Measurements from ENCODE around the gene CBX2.

The CBX2 gene

DNA sequence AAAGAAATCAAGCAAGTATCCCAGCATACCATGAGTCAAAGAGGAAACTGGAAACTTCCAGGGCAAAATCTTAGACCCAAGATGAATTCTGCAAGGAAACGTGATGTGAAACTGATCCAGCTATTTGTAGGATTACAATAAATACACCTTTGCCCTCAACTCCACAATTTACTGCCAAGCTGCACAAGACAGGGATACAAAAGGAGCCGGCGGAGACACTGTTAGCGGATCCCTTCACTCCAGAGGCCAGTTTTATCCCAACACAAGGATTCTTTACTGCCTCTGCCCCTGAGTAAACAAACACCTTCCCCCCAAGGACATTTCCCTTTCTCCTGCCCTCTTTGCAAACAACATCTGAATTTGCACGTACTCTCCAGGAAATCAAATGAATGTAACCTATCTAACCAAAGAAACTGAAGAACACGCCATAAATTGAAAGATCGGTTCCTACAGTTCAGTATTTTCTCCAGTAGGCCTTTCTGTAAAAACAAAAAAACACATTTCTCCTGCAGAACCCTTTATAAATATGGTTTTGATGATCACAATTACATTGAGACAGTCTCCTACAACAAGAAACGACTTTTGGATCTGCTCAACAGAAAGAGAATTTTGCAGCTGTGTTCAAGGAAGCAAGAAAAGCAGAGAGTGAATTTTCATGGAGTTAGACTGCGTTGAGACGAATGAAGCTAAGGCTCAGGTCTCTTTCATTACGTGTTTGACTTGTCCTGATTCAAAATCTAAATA is 1.4 kb upstream of the CBX2 start:
- Histone ChIP-seq H3K4me2 (ENCODE audit: low read depth, low read length, poor library complexity, severe bottlenecking) (no peak overlapping the region), H3F3A (ENCODE audit: insufficient read depth) (peaks cover 6% of the 10 kb centered on the region), H3K27me3 (ENCODE audit: low read length) (no peaks in the 10 kb centered on the region), H3K9me3 (ENCODE audit: insufficient read depth, low read length) (no peaks in the 10 kb centered on the region), H3K79me2 (ENCODE audit: insufficient read depth, low read length) (peaks cover 9% of the 10 kb centered on the region; the same call in 1 of the 2 replicates), H2AFZ (ENCODE audit: low read depth, low read length, severe bottlenecking) (no peak overlapping the region), H3K4me3 (ENCODE audit: insufficient read depth, low read length, poor library complexity, severe bottlenecking) (no peak overlapping the region), H3K9ac (ENCODE audit: low read length) (no peak overlapping the region), H3K36me3 (ENCODE audit: low read length) (no peaks in the 10 kb centered on the region), H3K9me2 (replicated peaks; ENCODE audit: insufficient read depth, low read length) (no peaks in the 10 kb centered on the region), H3K27ac (ENCODE audit: low read depth, low read length) (no peak overlapping the region), H4K20me1 (ENCODE audit: low read depth, low read length) (no peaks in the 10 kb centered on the region)
- TF ChIP-seq, protein P1, sequence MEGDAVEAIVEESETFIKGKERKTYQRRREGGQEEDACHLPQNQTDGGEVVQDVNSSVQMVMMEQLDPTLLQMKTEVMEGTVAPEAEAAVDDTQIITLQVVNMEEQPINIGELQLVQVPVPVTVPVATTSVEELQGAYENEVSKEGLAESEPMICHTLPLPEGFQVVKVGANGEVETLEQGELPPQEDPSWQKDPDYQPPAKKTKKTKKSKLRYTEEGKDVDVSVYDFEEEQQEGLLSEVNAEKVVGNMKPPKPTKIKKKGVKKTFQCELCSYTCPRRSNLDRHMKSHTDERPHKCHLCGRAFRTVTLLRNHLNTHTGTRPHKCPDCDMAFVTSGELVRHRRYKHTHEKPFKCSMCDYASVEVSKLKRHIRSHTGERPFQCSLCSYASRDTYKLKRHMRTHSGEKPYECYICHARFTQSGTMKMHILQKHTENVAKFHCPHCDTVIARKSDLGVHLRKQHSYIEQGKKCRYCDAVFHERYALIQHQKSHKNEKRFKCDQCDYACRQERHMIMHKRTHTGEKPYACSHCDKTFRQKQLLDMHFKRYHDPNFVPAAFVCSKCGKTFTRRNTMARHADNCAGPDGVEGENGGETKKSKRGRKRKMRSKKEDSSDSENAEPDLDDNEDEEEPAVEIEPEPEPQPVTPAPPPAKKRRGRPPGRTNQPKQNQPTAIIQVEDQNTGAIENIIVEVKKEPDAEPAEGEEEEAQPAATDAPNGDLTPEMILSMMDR (IDR thresholded peaks at IDR 0.05; ENCODE audit: insufficient read depth, low read length, poor library complexity, severe bottlenecking), result no peak
- TF ChIP-seq EZH2phosphoT487 (conservative IDR thresholded peaks at IDR 0.05; ENCODE audit: low read length), result no peak

DNA sequence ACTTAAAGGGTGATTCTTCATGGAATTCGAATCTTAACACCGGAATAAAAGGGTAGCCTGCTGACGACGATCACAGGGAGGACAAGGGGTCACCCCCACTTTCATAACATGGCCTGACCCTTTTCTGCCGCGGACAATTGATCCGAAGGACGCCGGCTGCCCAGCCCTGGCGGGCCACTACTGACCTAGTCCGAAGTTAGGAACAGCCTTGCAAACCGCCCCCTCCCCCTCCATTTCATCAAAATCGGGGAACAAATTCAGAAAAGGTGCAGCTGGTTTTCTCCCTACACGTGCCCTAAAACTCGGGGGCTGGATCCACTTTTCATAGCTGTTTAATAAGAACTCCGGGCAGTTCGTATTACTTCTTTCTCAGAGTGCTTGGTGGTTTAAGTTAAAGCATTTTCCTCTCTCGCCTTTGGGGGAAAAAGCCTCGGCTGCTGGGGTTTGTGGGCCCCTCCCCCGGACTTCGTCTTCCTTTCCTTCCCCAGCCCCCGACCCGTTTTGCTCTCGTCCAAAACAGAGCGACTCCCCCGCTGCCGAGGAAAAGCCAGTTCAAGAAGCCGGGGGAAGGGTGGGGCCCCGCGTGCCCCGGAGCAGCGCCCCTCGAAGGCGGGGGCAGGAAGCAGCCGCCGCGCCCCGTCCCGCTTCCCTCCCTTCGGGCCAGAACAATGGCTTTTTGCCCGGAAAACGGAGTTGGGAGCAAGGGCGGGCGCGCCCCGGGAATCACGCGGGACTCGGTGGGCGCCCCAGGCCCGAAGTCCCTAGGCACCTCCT is 641 bp upstream of the CBX2 start:
- TF ChIP-seq EZH2phosphoT487 (conservative IDR thresholded peaks at IDR 0.05; ENCODE audit: low read length), result no peak
- TF ChIP-seq, protein P1 (IDR thresholded peaks at IDR 0.05; ENCODE audit: insufficient read depth, low read length, poor library complexity, severe bottlenecking), result peak; percentile 26

DNA sequence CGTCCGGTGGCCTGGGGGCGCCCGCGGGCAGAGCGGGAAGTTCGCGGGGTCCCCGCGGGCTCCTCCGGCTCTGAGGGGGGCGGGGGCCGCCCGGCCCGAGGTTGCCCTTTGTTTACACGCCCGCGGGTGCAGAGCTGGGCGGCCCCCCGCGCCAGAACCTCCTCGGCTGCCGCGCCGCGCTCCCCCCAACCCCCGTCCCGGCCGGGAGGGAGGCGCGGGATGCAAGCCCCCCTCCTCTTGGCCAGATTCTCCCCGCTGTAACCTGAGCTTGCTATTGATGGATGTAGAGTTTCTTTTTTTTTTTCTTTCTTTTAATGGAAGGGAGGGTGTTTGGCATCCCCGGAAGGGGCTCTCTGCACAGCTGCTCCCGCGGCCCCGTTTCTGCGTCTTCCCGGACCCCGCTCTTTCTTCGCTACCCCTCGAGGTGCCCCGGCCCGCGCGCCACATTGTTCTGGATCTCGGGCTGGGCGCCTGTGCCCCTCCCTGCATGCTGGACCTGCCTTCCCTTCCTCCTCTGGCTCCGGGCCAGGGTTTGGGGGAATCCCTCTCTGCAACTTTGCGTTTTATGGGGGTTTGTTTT is 646 bp downstream of the CBX2 start:
- Histone ChIP-seq H3K9me3 (ENCODE audit: insufficient read depth, low read length) (no peaks in the 10 kb centered on the region), H3K79me2 (ENCODE audit: insufficient read depth, low read length) (peaks cover 9% of the 10 kb centered on the region; the same call in 1 of the 2 replicates), H2AFZ (ENCODE audit: low read depth, low read length, severe bottlenecking) (peak overlapping the region; percentile 86)

More for the DNA sequence above, 641 bp upstream of the CBX2 start:
- Histone ChIP-seq H3K79me2 (ENCODE audit: insufficient read depth, low read length) (peaks cover 9% of the 10 kb centered on the region; the same call in 1 of the 2 replicates), H4K20me1 (ENCODE audit: low read depth, low read length) (no peaks in the 10 kb centered on the region), H3F3A (ENCODE audit: insufficient read depth) (peaks cover 6% of the 10 kb centered on the region), H3K27me3 (ENCODE audit: low read length) (no peaks in the 10 kb centered on the region), H3K9me3 (ENCODE audit: insufficient read depth, low read length) (no peaks in the 10 kb centered on the region), H2AFZ (ENCODE audit: low read depth, low read length, severe bottlenecking) (peak overlapping the region; percentile 98), H3K36me3 (ENCODE audit: low read length) (no peaks in the 10 kb centered on the region), H3K27ac (ENCODE audit: low read depth, low read length) (no peak overlapping the region), H3K4me3 (ENCODE audit: insufficient read depth, low read length, poor library complexity, severe bottlenecking) (peak overlapping the region; percentile 68), H3K9me2 (replicated peaks; ENCODE audit: insufficient read depth, low read length) (no peaks in the 10 kb centered on the region), H3K4me2 (ENCODE audit: low read depth, low read length, poor library complexity, severe bottlenecking) (peak overlapping the region; percentile 66), H3K9ac (ENCODE audit: low read length) (peak overlapping the region; percentile 58)

More for the DNA sequence above, 646 bp downstream of the CBX2 start:
- Histone ChIP-seq H3K9ac (ENCODE audit: low read length) (peak overlapping the region; percentile 88), H3K27ac (ENCODE audit: low read depth, low read length) (peak overlapping the region; percentile 53), H3K4me3 (ENCODE audit: insufficient read depth, low read length, poor library complexity, severe bottlenecking) (peak overlapping the region; percentile 75), H3F3A (ENCODE audit: insufficient read depth) (peaks cover 6% of the 10 kb centered on the region), H3K27me3 (ENCODE audit: low read length) (no peaks in the 10 kb centered on the region), H4K20me1 (ENCODE audit: low read depth, low read length) (no peaks in the 10 kb centered on the region), H3K4me2 (ENCODE audit: low read depth, low read length, poor library complexity, severe bottlenecking) (peak overlapping the region; percentile 59), H3K36me3 (ENCODE audit: low read length) (no peaks in the 10 kb centered on the region), H3K9me2 (replicated peaks; ENCODE audit: insufficient read depth, low read length) (no peaks in the 10 kb centered on the region)
- TF ChIP-seq EZH2phosphoT487 (conservative IDR thresholded peaks at IDR 0.05; ENCODE audit: low read length), result no peak
- TF ChIP-seq, protein P1 (IDR thresholded peaks at IDR 0.05; ENCODE audit: insufficient read depth, low read length, poor library complexity, severe bottlenecking), result no peak

Measured in SU-DHL-6 (cell line).